HL-60/S4 treated with phorbol 12-myristate 13-acetate at 8.2 ng/mL for 4 days and 3 days (cell line): ENCODE results near the gene HSD11B2.

Experiments
- in situ Hi-C: fragments of 300-500 bp; cut with MboI; formaldehyde crosslinking; loops from 2 replicates; pipeline ENCODE4 v1.15.0; 2022; ENCODE audit warnings: low sequenced_read_pairs

The HSD11B2 gene

DNA sequence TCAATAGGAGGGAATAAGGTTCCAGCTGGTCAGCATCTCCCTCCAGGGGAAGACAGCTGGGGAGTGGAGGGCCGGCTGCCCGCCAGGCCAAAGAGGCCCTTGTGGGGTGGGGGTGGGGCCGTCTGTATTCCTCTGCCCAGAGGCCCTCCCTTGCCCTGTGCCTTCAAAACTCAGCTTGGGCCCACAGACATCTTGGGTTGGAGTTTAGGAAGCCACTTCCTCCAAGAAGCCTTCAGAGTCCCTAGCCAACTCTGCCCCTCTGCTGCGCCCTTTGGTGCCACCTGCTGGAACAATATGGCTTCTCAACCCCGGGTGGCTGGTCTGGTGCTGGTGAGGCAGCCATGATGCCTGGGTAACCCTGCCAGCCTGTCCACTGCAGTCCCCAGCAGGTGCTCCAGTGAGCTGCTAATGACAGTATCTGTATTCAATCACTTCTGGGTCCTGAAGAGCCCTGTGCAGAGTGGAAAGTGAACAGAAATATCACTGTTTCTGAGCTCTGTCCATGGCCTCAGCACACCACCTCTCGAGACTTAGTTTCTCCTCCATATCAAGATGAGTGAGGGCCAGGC lies 16.7 kb downstream of the HSD11B2 start:
- in situ Hi-C loops, result loop anchor here (25.0 kb wide), 1 partner anchor 485 kb away; the partner anchor contains the start of gene CES3

DNA sequence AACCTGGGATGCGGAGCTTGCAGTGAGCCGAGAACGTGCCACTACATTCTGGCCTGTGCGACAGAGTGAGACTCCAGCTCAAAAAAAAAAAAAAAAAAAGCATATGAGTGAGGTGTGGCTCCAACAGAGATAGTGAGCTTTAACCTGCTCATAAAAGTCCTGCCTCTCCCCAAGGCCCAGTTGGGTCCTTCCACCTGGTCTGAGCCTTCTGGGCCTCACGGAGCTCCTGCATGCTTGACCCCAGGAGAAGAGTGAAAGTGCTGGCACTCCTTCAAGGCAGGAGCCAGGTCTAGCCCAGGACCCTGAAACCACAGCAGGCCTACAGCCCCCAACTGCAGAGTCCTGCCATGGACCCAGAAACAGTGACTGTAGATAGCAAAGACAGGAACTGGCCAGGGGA lies 17.7 kb downstream of the HSD11B2 start:
- in situ Hi-C loops, result loop anchor here (25.0 kb wide), 1 partner anchor 486 kb away; the partner anchor contains the start of gene CES3

- in situ Hi-C loops, result loop anchor here (25.0 kb wide), 1 partner anchor 487 kb away; the partner anchor contains the start of gene CES3
Observed at GRCh38 chr16:67449336-67449735, 18.4 kb downstream of the HSD11B2 start.

DNA sequence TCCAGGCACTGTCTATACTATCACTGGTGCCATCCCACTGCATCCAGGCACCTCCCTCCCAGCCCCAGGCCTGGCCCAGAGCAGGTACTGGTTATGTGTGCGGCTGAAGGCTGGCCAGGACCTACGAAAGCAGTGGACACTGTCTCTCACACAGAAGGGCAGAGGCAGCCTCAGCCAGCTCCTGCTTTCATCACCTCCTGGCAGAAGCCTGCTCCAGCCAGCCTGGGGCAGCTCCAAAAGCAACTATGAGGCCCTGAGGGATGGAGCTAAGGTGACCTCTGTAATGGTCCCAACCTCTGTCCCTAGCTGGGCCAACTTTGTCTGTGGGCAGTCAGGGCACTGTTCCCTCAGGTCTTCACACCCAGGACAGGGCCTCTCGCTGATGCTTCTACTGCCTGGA lies 18.8 kb downstream of the HSD11B2 start:
- in situ Hi-C loops, result loop anchor here (25.0 kb wide), 1 partner anchor 487 kb away; the partner anchor contains the start of gene CES3

- in situ Hi-C loops, result no loop called here
Observed at GRCh38 chr16:67451061-67451703, 20.3 kb downstream of the HSD11B2 start.

DNA sequence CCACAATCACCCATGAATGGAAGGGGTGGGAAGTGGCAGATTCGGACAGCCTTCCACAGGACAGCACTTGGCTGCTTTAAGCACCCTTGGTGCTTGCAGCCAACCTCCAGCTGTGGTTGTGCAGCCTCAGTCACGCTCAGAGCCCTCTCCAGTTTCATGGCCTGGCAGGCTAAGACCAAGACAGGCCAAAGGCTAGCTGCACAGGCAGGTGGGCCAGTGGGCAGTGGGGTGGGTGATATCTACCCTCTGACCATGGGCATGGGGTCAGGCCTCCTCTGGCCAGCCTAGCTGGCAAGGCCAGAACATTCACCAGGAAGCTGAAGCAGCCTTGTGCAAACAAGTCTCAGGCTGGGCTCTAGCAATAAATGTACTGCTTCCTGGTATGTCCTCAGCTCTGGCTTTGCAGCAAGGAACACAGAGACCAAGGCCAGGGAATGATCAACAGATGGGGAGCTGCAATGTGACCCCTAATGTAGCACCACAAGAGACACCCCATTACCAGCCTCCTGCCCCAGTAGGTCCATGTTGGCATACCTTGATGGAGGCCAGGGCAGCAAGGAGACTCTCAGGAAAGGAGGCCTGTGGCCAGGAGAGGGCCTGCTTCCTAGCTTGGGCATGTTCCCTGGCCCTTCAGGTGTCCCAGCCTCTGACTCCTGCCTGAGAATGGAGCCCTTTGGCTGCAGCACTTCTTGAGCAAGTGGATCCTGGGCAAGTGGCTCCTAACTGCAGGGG lies 20.9 kb downstream of the HSD11B2 start:
- in situ Hi-C loops, result no loop called here

- in situ Hi-C loops, result no loop called here
Observed at GRCh38 chr16:67454104-67454503, 23.2 kb downstream of the HSD11B2 start.

- in situ Hi-C loops, result no loop called here
Observed at GRCh38 chr16:67454852-67455251, 23.9 kb downstream of the HSD11B2 start.

GRCh38 chr16:67456391-67457081 lies 25.6 kb downstream of the HSD11B2 start:
- in situ Hi-C loops, result no loop called here

GRCh38 chr16:67457611-67458010 lies 26.7 kb downstream of the HSD11B2 start:
- in situ Hi-C loops, result no loop called here

DNA sequence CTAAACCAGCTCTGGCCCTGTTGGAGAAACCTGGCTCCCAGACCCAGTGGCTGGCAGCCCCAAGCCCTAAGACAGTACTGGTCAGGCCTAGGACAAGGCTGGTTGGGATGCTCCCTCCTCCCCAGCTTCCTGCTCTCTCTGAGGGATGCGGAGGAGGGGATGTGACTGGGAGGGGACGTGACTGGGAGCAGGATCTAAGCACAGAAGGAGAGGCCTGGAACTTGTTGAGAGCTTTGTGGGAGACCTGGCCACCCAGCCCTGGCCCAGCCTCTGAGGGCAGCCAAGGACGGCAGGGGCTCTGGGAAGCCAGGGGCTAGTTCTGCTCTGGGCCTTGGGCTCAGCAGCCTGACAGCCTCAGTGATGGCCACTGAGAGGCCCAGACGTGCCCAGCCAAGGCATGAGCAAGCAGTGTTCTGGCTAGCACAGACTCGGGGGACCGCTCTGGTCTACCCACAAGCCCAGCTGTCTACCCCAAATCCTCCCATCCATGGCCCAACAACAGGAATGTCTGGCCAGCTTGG lies 27.3 kb downstream of the HSD11B2 start:
- in situ Hi-C loops, result no loop called here

GRCh38 chr16:67459066-67459860 lies 28.3 kb downstream of the HSD11B2 start:
- in situ Hi-C loops, result no loop called here

DNA sequence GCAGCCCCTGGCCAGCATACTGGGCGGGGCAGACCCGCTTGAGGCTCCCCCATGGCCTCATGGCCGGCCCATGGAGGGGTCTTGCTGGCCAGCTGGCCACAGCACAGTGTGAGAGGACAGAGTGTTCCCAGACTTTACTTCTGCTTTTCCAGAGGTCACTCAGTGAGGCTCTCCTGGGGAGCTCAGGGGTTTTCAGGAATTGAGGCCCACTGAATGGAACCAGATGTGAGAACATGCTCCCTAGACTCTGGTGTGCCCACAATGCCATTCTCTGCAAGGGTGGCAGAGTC lies 28.9 kb downstream of the HSD11B2 start:
- in situ Hi-C loops, result no loop called here

DNA sequence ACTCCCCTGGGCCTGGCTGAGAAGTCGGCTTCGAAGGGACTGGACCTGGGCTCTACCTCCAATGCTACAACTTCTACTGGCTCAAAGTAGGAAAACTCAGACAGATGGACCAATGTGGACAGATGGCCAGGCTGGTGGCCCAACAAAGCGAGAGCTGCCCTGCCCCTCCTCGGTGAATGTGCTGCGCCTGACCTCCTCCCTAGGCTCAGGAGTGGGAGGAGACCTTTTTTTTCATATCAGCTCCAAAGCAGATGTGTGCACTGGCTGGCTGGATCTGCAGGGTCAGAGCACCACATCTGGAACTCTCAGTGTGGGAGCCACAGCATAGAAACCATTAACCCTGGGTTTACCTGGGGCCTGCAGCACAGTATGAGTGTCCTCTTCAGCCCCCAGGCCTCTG lies 29.2 kb downstream of the HSD11B2 start:
- in situ Hi-C loops, result no loop called here

- in situ Hi-C loops, result no loop called here
Observed at GRCh38 chr16:67460961-67461360, 30.0 kb downstream of the HSD11B2 start.

GRCh38 chr16:67461600-67462278 lies 30.8 kb downstream of the HSD11B2 start:
- in situ Hi-C loops, result no loop called here

DNA sequence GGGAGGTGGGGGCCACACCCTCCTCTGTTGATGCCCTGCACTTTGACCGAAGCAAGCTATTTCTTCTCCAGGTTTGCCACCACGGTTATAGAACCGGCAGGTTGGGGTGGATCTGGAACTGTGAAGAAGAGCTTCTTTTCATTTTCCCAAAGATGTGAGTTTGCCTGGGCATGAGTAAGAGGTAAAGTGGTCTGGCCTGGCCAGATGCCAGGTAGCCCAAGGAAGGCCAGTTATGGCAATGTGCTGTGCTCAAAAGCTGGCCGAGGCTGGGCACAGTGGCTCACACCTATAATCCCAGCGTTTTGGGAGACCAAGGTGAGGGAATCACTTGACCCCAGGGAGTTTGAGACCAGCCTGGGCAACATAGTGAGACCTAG lies 31.3 kb downstream of the HSD11B2 start:
- in situ Hi-C loops, result no loop called here

- in situ Hi-C loops, result no loop called here
Observed at GRCh38 chr16:67463059-67463458, 32.1 kb downstream of the HSD11B2 start.

DNA sequence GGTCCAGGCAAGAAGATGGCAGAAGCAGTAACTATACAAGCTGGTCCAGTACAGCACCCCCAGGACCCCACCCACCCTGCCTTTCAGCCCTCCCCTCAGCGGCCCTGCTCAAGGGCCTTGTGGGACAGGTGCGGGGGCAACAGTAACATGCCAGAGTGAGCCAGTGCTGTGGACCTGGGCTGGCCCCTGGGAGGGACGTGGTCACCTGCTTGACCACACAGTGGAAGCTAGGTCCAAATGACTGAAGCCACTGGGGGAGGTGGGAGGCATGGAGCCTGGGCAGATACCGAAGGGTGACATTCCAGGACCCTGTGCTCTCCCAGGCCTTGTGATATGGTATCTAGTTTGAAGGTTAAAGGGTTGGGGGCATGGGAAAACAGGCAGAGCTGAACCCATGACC lies 32.8 kb downstream of the HSD11B2 start:
- in situ Hi-C loops, result no loop called here

DNA sequence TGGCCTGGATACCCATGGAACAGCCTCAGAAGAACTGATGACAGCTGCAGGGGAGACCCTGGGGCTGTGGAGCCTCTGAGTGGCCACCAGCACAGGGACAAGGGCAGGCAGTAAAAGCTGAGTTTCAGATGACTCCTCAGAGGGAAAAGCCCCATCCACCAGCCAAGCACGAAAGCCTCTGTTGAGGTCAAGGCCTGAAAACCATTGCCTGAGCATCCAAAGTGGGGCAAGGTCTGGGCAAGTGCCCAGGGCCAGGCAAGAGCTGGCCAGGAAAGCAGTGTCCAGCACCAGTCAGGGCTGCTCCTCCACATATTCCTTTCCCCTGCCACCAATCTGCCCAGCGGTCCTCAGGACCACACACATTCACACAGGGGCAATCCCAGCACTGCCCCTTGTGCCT lies 33.6 kb downstream of the HSD11B2 start:
- in situ Hi-C loops, result no loop called here
